LNCAP (cell line): ENCODE measurements around the gene HP1BP3.

Experiments used
- CTCF ChIP-seq: fragments of 450-650 bp; IDR thresholded peaks from 2 replicates; pipeline ENCODE4 v1.5.1; 2017; ENCODE audit warnings: mild to moderate bottlenecking

Gene HP1BP3

GRCh38 chr1:20703124-20703756, 83.9 kb downstream of the HP1BP3 start:
- TF ChIP-seq CTCF = no peak

DNA sequence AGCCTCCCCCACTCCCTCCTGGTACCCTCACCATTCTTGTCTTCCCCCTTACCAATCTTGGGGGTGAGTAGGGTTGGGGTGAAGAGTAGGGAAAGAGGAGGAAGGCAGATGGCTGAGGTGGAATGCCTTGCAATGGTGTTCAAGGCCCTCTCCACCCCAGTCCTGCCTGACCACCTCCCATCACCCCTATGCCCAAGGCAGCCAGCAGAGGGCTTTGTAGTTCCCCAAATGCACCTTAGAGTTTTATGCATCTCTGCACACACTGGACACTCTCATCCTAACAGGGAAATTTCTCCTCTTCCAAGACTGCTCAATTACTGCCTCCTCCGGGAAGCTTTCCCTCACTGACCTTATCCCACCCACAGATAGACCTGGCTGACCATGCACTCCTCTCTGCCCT, 84.7 kb downstream of the HP1BP3 start:
- no peak for TF ChIP-seq CTCF

DNA sequence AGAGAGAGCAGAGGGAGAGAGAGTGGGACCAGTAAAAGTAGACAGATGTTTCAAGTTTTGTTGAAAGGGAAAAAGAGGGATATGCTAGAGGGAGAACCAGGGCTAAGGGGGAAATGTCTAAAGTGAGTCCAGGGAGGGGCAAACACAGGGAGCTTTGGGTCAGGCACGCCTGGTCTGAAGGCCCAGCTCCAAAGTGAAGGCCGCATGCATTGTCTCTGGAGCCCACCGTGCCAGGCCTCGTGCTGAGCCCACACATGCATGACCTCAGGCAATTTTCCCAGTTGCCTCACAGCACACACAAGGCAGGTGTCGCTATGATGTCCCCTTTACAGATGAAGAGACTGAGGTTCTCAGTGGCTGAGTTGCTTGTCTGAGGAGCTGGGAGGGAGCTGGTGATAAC, 85.3 kb downstream of the HP1BP3 start:
- TF ChIP-seq CTCF = no peak

- TF ChIP-seq CTCF = no peak
Observed at GRCh38 chr1:20701446-20701845, 85.7 kb downstream of the HP1BP3 start.

DNA sequence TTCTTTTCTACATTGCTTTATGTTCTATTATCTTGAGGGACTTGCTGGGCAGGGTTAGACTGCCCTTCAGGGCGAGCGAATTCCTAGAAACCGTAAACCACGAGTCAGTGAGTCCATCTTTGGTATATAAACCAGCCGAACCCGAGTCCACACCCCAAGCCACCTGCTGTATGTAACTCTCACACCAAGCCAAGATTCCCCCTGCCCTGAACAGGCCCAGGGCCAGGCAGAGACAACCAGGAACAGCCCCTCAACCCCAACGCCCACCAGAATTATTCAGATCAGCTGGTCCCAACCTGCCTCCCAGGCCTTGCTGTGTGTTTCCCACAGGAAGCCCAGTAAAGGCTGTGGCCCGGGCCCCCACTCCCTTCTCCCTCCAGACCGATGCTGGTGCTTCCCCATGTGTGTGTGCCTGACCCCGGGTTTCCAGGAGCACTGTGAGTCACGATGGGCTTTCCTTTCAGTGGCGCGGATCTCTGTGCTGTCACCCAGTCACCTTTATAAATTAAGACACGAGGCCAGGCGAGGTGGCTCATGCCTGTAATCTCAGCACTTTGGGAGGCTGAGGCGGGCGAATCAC, 86.4 kb downstream of the HP1BP3 start:
- no peak for TF ChIP-seq CTCF

- no peak for TF ChIP-seq CTCF
Observed at GRCh38 chr1:20699558-20699957, 87.5 kb downstream of the HP1BP3 start.

DNA sequence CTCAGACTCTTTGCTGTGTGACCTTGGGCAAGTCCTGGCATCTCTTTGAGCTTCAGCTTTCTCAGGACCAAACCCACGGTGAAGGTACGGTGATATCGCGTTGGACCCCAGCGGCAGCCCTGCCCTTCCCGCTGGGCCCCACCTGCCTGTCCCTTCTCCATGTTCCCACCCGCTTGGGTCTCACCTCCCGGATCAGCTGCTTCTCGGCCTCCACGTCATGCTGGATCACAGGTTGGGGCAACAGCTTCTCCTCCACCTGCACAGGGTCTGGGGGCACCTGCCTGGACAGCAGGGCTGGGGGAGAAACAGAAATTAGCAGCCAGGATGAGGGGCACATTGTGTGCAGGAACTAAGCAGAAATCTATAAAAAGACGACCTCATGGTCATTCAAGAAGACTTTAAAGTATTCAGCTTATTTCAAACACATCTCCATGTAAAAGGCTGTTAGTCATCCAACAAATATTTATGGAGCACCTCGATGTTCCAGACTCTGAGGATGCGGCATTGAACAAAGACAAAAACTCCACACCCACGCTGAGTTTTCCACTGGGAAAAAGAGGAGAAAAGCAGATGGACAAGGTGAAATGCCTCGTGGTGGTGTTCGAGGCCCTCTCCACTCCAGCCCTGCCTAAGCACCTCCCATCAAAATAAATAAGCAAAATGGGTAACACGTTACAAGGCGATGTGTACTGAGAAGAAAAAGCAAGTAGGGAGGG, 88.8 kb downstream of the HP1BP3 start:
- no peak for TF ChIP-seq CTCF
